GM18498 (cell line): ENCODE results near the gene PCYT2.
"Not testable (repeated sequence)": the region's sequence is repeated elsewhere in the genome, so short reads cannot be mapped to it uniquely, and the experiment has no call there.

Experiments used
- ATAC-seq: cut with Tn5 transposase; IDR thresholded peaks from one replicate; pipeline ENCODE4 v1.9.1; 2021; ENCODE audit warnings: mild to moderate bottlenecking, moderate library complexity; ENCODE audit not compliant: unreplicated experiment

PCYT2 gene

DNA sequence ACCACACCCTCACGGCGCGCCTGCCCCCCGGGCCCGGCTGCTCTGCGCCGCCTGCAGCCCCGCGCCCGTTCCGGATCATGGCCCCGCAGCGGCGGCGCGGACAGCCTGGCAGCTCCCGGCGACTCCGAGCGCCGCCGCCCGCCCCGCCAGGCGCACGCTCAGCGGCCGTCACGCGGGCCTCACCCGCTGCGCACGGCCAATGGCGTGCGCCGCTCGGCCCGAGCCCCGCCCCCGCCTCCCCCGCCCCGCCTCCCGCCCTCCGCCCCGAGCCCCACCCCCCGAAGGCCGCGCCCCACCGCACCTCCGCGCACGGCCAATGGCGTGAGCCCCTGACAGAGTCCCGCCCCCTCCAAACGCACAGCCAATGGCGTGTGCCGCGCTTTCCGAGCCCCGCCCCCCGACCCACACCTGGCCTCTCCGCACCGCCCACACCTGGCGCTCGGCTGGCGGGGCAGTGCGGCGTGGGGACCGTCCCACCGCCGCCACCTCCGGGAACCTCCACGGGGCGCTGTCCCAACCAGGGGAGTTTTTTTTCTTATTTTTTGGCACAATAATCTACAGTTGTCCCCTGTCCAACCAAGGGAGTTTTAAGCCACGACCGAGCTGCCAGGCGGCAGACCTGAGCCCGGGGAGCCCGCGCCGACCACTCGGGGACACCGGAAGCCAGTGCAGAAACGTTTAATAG lies at the start of gene PCYT2:
Gene PCYT2 (minus strand): TSS at position 123 of the 685 bp plus-strand sequence. CDS start 44 bp downstream, at position 79.
- peak; percentile 75 for ATAC-seq

GRCh38 chr17:81960130-81960958 lies 49.1 kb upstream of the PCYT2 start:
- no peak for ATAC-seq

GRCh38 chr17:81959362-81960129 lies 48.3 kb upstream of the PCYT2 start:
- ATAC-seq: peak; percentile 67

GRCh38 chr17:81958633-81959342 lies 47.6 kb upstream of the PCYT2 start:
- no peak for ATAC-seq

GRCh38 chr17:81957691-81958432 lies 46.7 kb upstream of the PCYT2 start:
- no peak for ATAC-seq

DNA sequence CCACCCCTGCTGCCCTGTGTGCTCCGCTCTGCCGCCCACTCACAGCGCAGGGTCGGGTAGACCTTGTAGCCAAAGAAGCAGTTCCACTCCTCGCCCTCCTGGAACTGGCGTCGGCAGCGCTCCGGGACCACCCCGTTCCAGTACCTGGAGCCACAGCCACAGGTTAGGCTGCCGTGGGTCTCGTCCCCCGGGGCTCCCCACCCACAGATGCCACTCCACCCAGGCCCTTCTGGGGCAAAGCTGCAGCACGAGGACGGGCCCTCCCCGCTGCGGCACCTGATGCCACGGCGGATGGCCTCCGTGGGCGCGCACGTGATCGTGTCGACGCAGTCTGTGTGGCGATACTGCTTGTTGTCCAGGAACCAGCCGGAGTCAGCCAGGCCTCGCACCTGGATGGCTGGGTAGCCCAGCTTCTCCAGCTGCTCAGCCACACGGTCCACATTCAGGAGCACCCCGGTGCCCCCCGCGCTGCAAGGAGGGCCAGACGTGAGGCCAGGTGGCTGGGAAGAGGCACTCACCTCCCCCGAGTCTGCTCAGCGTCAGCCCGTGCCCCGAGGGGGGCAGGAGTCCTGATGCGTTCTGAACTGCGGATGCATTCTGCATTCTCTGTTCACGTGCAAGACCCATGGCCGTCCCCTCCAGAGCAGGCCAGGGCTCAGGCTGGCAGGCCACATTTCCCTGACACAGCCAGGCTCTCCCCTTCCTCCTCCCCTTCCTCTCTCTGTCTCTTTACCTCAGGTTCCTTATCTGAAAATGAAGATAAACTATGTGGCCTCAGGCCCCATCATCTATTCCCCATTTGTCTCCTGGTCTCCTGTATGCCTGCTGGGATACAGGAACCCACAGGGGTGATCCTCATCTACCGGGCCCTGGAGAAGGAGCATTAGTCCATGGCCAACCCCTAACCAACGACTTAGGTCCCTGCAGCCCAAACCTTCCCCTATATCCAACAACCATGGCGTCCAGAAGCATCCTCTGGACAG lies 45.7 kb upstream of the PCYT2 start:
- ATAC-seq: no peak

GRCh38 chr17:81955756-81956544 lies 44.8 kb upstream of the PCYT2 start:
- no peak for ATAC-seq

- no peak for ATAC-seq
Observed at GRCh38 chr17:81955058-81955681, 44.0 kb upstream of the PCYT2 start.

DNA sequence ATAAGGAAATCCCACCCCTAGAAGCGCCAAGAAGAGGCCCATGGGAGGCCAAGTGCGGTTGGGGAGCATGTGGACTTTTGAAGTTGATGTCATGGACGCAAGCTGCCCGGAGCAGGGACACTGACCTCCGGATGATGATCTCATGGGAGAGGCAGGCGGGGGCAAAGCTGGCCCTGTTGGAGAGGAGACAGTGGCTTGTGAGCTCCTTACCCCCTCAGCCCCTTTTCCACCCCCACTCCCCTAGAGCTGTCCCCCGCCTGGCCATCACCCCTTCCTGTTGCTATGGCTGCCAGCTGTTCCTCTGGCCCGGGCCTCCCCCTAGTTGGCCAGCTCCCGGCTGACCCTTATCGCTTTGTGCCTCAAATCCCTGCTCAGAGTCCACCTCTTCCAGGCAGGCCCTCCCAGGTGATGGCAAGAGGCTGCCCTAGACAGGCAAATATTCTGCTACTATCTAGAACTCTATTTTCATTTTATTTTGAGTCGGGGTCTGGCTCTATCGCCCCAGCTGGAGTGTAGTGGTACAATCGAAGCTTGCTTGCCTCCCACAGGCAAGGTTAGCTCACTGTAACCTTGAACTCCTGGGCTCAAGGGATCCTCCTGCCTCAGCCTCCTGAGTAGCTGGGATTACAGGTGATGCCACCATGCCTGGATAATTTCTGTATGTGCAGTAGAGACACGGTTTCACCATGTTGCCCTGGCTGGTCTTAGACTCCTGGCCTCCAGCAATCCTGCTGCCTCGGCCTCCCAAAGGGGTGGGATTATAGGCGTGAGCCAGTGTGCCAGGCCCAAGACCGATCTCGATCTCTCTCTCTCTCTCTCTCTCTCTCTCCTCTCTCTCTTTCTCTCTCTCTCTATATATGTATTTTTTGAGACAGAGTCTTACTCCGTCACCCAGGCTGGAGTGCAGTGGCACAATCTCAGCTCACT lies 43.2 kb upstream of the PCYT2 start:
- no peak for ATAC-seq

DNA sequence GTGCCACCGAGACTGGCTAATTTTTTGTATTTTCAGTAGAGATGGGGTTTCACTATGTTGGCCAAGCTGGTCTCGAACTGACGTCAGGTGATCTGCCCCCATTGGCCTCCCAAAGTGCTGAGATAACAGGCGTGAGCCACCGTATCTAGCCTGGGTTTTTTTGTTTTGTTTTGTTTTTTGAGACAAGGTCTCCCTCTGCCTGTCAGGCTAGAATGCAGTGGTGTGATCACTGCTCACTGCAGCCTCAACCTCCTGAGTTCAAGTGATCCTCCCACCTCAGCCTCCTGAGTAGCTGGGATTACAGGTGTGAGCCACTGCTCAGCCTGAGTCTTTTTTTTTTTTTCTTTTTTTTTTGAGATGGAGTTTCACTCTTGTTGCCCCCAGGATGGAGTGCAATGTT lies 42.2 kb upstream of the PCYT2 start:
- ATAC-seq: not testable (repeated sequence)

GRCh38 chr17:81952792-81953228 lies 41.6 kb upstream of the PCYT2 start:
- ATAC-seq: no peak

DNA sequence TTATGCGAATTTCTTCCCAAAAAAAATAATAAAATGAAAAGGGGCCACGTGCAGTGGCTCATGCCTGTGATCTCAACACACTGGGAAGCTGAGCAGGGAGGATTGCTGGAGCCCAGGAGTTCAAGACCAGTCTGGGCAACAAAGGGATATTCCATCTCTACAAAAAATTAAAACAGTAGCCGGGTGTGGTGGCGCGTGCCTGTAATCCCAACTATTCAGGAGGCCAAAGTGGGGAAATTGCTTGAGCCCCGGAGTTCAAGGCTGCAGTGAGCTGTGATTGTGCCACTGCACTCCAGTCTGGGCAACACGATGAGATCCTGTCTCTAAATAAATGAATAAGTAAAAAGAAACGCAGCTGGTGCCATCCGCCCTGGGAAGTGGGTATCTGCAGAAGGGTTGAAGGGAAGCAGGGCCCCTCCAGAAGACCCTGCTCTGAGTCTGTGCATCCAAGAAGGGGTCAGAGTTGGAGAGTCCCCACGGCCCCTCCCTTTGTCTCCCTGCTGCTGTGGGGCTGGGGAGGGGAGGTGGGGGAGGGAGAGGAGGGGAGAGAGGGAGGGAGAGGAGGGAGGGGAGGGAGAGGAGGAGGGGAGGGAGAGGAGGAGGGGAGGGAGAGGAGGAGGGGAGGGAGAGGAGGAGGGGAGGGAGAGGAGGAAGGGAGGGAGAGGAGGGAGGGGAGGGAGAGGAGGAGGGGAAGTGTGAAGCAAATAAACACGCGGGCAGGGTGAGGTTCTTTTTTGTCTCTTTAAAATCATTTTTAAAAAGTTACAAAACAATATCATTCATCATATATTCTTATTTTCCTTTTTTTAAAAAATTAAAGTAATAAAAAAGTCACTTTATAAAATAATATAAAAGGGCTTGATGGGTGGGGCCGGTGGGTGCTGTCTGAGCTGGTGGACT lies 40.8 kb upstream of the PCYT2 start:
- no peak for ATAC-seq

DNA sequence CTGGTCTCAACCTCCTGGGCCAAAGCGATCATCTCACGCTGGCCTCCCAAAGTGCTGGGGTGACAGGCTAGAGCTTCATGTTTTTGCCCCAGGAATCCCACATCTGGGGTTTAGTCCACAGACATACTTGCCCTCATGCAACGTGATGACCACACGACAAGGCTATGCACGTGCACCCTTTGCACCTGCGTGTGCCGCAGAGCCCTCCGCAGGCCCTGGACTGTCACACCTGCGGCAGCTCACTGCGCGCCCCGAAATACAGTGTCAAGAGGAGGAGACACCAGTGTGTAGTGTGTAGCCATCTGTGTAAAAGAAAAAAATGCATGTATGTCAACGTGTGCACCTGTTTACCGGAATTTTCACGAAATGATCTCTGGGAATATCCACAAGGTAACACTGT lies 39.3 kb upstream of the PCYT2 start:
- ATAC-seq: no peak

DNA sequence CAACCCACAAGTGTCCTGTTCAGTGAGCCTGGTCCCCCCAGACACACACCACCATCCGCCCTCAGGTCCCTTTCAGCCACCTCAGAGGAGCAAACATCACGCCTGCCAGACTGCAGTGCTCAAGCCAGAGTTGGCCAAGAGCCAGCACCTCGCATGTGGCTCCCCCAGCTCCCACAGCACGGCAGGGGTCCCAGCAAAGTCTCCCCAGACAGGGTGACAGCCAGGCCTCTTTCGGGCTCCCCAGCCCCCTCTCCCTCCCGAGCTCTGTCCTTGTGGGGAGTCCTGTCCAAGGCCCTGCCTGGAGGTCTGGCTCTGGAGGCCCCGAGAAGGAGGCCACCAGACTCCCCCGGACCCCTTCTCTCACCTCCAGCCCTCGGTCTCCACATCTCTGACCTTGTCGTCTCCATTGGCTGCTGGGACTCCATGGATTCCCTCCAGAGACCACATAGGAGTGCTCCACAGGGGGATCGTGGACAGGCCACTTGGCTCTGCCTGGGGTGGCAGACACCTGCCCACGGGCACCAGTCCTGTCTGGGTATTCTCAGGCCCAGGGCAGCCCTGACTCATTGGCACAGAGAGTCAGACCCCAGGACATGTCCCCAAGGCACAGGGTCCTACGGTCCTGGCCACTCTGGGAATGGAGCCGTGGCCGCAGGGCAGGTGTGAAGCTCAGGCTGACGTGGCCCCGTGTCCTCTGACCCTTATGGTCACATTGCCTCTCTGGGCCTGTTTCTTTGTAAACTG lies 37.6 kb upstream of the PCYT2 start:
- ATAC-seq: no peak

DNA sequence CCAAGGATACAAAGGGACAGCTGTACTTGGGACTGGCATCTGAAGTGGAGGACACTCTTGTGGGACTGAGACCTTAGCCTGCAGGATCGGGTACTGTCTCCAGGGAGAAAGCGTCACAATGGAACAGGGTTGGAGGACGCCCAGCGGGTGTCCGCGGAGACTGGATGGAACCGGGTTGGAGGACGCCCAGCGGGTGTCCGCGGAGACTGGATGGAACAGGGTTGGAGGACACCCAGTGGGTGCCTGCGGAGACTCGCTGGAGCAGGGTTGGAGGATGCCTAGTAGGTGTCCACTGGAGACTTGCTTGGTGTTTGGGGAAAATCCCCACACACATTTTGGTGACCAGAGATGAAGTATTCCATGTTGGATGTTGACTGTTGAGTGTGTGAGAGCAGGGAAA lies 36.0 kb upstream of the PCYT2 start, which contains the start of gene MYADML2:
Gene MYADML2 (minus strand): TSS at position 45 of the 400 bp plus-strand sequence. CDS start 5,492 bp downstream, outside the sequence.
- no peak for ATAC-seq
